Measurements from ENCODE around the gene RPL19.

Gene RPL19

DNA sequence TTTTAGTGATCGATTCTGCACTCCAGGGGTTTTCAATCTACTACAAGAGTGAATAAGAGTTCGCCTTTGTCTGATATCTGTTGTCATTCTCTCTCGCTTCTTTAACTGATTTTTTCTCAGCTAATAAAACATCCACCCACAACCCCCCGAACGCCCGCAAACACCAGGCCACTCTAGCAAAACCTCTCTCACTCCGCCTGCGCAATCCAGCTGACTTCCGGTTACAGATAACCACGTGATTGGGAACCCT lies 338 bp upstream of the RPL19 start:
- DNase-seq, result peak; percentile 80

DNA sequence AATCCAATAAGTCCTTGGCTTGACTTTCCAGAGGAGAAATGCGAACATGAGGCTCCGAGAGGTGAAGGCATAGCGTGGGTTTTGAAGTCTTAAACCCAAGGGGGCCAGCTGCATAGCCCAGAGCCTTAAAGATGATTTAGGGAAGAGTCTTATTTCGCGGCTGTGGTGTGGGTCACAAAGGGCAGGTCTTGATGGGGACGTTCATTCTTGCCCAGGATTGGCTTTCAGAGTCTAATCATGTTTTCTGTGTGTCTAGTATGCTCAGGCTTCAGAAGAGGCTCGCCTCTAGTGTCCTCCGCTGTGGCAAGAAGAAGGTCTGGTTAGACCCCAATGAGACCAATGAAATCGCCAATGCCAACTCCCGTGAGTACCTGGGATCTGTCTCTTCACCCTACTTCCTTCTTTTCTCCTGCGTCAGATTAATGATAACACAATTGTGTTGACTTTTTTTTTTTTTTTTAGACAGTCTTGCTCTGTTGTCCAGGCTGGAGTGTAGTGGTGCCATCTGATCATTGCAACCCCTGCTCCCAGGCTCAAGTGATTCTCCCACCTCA lies 951 bp downstream of the RPL19 start:
- no peak for DNase-seq

DNA sequence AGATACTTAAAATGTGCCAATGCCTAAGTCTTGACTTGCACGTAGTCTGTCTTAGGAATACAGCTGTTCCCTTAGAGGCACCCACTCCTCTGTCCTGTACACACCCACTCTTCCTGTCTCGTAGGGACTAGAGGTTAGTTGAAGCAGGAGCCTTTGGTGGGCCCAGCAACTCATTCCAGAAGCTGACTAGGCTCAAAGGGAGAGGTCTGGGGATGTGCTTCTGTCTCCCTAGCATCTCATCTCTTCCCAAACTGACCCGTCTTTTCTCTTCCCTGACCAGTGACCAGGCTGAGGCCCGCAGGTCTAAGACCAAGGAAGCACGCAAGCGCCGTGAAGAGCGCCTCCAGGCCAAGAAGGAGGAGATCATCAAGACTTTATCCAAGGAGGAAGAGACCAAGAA lies 4.2 kb downstream of the RPL19 start:
- DNase-seq, result no peak

DNA sequence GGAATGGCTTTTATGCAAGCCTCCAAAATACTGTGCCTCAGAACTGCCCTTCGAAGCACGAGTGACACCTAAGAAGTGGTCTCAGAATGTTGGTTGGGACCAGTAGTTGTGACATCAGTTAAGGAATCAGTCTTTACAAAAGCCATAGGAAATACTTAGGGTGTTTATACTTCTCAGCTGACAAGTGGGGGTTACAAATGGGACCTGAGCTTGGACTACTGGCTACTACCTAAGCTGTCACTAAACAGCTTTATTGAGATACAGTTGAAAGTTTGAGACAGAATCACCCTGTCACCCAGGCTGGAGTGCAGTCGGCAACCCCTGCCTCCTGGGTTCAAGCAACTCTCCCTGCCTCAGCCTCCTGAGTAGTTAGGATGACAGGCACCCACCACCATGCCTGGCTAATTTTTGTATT lies 5.0 kb downstream of the RPL19 start:
- no peak for DNase-seq

DNA sequence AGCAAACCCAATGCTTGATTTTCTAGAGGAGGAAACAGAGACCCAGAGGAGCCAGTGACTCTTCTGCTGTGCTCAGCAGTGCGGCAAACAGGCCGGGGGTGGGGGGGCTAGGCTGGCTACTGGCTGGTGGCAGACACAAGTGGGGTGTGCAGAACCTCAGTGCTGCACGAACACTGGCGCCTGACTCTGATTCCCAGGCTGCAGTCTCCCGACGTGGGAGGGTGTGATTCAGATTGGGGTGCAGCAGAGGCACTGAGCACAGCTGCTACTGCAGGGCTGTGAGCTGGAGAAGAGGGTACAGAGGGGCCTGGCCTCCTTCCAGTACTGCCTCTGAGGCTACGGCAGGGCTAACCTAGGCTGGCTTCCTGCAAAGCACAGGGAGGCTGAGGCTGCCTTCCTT lies 8.1 kb downstream of the RPL19 start:
- no peak for DNase-seq

DNA sequence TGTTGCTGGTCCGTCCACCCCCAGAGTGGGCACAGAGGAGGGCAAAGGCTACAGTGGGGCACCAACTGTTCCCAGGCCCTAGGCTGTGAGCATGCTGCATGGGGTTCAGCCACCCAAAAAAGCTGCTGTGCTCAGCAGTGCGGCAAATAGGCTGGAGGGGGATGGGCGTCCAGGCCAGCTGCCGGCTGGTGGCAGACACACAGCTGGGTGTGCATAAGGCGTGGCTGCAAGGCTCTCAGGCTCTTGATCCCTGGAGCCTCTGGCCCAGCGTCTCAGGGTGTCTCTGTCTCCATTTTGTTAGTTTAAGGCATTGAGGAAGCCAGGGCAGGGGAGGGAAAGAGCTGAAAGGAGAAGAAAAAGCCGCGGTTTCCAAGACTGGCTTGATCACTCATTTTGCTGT lies 8.8 kb downstream of the RPL19 start:
- no peak for DNase-seq

DNA sequence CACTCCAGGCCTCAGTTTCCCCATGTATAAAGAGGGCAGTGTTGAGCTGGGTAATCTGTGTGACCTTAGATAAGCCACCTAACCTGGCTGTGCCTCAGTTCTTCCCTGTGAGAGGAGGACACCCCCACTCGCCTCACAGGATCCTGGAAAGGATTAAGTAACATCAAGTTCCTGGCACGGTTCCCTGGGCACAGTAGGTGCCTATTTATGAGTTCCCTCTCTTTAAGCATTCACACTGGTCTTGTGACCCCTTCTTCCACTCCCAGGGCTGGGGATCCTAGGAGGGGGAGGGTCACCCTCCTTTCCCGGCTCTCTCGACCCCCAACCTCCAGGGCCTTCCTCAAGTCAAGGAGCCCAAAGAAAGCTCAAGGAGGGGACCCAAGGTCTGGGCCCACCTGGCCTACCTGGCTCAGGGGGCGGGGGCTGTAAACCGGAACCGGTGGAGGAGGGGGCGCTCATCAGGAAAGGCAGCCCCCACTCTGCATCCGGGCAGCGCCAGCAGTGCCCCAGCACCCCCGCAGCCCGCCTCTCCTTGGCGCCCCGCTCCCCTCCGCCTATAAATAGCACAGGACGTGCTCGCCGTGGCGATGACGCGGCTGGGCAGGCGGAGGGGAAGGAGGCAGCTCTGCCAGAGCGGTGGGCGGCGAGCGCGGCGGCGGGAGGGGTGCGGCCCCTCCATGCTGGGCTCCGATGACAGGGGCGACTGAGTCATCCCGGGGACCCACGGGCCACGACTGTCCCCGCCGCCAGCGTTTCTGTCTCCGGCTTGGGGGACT lies 9.4 kb downstream of the RPL19 start:
- no peak for DNase-seq

DNA sequence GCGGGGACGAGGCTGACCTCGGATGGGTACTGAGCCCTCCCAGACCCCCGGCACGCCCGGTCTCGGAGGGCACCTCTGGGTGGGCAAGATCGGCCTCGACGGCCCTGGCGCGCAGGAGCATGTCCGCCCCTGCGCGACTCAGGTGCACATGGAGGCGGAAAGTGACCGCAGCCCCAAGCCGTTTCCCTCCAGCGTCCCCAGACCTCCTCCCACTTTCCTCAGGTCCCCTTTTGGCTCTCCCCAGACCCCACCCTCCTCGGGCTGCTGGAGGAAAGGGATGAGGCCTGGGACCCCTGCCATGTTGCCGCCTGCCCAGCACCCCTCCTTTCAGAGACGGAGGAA lies 10.0 kb downstream of the RPL19 start:
- no peak for DNase-seq

DNA sequence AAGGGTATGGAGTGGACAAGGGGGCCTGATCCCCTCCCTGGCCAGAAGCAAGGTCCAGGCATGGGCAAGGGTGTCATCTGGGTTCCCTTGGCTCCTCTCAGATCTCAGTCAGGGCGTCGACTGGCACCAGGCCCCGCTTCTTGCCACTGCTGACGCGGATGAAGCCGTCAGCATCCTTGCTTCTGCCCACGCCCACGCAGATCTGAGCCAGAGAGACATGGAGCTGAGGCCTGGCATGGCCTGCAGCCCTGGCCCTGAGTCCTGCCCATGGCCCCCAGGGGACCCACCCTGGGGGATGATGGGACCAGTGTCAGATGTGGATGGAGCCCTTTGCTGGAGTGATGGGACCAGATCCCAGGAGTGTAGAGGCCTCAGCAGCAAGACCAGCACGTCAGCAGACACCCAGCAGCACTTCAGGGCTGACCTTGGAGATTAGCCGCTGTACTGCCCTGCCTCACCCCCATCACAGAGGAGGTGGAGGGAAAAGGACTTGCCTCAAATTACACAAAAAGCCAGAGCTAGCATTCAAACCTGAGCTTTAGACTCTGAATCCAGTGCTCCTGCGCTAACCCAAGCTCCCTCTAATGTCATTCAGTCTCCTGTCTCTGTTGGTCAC lies 12.2 kb downstream of the RPL19 start:
- DNase-seq, result no peak

DNA sequence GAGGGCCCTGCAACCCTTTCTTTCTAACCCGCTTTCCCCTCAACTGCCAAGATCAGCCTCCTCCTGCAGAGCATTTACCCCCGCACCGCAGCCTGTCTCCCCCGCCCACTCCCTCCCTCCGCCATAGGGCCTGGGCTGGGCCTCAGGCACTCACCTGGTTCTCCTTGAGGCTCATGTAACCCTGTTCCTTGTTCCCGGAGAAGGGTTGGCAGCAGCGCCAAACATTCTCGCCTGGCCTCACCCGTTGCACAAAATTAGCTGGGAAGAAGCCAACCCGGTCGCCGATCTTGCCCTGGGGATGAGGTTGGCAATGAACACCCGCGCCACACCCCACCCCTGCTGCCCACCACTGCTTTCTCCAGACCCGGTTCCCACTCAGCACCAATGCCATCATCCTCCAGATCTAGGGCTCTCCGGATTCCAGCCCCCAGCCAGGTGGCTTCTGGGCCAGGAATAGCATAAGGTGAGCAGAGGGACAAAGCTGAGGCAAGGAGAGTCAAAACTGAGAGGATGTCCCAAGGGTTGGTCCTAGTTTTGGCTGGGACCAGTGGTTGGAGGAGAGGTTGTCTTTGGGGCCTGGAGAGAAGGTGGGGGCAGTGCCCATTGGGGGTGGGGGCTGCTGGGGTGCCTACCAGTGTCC lies 12.9 kb downstream of the RPL19 start:
- no peak for DNase-seq

DNA sequence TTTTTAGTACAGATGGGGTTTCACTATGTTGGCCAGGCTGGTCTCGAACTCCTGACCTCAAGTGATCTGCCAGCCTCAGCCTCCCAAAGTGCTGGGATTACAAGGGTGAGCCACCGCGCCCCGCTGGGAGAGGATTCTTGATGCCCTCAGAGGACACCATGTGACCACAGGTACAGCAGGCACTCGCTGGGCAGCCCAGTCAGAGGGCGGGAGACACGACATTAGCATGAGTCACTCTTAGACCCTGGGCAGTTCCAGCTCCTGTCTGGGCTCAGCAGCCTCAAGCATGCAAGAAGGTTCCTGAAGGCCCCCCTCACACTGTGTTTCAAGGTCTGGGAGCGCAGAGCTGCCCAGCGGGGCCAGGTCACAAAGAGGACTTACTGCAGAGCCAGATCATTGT lies 13.8 kb downstream of the RPL19 start:
- DNase-seq, result no peak

DNA sequence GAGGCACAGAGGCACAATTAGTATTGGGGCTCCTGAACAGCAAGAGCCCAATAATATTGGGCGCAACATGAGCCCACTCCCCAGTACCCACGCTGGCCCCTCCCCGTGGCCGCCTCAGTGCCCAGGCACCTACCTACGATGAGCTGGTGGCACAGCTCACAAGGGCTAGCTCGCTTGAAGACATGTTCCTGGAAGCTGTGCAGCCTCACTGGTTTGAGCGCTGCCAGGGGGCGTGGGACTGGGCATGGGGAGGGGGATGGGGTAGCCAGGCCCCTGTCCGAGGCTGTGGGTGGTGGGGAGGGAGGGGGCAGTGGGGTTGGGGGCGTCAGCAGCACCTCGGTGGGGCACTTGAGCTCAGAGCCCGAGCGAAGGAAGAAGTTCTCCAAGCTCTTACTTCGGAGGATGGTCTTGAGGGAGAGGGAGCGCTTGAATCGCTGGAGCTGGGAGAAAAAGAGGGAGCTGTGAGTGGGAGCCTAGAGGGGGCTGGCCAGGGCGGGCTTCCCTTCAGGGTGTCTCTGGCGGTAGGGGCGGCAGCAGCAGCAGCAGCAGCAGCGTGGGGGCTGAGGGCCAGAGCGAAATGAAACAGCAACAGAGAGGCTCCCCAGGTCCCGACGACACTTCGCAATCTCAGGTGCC lies 17.8 kb downstream of the RPL19 start:
- no peak for DNase-seq

DNA sequence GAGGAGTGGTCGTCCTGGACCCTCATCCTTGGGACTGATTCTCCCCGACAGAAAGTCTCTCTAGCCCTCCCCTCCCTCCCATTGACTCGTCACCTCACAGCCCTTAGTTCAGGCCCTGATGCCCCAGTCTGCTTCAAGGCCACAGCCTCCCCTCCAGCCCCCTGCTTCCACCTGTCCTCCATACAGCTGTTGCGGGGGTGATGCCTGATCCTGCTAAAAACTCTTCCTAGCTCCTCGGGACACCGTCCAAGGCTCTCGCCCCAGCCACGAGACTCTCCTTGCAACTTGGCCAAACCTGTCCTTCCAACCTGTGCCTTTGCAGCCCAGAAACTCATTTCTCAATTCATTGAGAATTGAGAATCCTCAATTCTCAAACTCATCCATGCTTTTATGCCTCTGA lies 18.8 kb downstream of the RPL19 start:
- DNase-seq, result no peak

DNA sequence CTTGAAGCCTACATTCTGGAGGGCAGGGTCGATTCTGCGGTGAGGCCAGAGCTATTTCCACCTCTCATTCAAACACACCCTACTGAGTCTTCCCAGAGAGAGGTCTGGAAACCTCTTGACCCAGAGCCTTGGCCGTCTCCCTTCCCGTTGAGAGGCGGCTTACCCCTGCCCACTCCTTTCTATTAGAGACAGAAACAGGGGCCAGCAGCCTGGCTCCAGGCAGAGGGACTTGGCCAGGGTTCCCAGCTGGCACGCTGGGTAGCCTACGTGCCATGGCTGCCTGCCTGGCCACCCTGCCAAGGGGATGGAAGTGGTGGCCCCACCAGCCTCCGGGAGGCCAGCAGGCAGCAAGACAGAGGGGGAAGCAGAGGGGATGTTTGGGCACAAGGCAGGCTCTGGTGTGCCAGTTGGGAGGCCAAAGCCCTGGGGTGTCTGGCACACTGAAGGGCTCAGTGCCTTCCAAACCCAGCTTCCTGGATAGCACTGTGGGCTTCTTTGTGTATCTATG lies 19.6 kb downstream of the RPL19 start:
- no peak for DNase-seq

DNA sequence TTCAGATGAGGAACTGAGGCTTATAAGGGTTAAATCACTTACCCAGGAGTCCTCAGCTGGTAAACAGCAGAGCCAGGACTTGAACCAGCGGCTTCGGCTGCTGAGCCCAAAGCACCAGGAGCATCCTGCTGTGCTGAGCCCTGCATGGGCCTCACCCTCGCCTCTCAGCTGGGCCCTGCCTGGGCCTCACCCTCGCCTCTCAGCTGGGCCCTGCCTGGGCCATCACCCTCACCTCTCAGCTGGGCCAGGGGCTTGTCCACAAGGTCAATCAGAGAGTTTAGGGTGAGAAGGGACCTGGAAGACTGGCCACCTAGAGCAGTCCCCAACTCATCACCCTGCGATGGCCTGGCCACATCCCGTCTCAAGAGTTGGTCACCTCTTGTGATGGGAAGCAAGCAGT lies 21.5 kb downstream of the RPL19 start:
- no peak for DNase-seq

DNA sequence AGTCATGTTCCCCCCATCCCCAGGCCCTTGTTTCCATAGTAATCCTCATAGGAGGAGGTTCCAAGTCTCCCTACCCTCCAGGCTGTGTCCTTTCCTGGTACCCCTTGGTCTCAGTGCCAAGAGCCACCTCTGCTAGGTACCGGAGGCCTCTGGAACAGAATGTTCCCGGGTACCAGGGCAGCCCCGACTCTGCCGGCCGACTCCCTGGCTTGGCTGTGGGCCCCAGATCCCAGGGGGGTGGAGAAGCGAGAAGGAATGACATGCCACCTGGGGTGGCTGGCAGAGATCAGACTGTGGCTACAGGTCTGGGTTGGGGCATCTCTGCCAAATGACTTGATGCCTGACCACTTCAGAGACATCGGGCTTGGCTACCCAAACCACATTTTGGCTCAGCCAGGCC lies 22.1 kb downstream of the RPL19 start:
- DNase-seq, result no peak

DNA sequence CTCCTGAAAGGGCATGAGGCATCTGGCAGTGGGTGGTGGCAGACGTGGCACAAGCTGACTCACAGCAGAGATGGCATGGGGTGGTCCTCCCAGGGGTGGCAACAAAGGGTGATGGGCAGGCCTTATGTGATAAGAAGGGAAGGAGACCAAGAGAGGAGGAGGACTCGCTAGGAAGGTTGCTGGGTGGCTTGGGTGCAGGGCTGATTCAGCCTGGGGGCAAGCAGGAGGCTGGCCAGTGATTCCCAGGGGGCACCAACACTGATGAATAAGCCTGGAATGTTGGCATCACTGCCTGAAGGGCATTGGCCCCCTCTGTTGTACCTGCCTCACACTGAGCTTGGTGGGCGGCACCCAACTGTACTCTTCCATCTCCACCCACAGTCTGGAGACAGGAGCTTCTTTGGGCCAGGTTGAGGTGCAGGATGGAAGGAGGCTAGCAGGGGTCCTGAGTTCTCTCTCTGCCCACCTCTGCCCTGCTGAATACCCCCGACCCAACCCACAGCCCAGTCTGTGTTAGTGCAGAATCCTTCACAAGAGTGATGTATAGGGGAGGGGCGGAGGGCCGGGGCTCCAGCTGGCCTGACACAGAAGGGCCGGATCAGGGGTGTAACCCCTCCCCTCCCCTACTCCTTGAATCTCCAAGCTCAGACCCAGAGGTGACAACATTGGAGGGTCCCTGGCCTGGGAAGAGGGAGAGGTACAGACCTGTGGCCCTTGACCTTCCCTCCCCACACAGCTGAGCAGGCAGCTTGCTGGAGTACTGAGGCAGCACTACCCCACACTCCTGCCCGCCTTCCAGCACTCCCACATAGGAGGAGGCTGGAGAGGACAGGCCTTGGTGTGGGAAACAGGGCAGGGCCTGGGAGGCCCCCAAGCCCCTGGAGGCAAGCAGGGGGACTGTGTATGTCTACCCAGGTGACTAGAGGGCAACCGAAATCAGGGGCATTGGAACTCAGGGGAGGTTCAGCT lies 23.1 kb downstream of the RPL19 start:
- DNase-seq, result no peak

DNA sequence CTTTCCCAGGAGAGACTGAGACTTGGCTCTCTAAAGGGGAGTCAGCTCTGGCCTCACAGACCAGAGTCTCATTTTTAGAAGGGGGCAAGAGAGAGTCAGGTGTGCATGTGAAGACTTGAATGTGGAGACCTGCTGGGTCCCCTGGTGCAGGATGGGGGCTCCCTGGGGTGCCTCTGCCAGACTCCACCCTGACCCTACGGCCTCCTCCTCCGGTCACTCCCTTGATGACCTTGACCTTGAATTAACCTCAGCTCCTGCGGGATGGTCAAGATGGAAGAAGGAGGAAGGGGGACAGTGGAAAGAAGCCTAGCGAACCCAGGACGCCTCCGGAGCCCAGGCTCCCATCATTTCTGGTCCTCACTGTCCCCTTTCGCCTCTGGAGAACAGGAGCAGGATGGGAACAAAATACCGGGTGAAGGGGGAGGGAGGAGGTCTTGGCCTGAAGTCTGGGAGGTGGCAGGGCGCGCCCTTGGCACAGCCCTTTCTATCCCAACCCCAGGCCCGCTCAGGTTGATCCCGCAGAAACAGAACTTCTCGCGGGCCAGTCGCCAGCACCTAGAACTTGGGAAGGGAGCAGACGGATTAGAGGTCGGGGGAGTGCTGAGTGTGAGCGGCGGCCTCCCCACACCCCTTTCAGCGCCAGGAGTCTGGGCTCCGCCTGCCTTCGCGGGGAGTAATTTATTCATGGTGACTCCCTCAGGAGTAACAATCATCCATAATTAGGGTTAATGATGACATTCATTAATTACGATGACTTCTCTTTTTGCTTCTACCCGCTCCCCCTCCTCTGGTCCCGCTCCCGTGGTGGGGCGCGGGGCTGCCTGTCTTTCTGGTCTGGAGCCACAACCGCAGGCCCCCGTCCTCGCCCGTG lies 24.1 kb downstream of the RPL19 start:
- no peak for DNase-seq

DNA sequence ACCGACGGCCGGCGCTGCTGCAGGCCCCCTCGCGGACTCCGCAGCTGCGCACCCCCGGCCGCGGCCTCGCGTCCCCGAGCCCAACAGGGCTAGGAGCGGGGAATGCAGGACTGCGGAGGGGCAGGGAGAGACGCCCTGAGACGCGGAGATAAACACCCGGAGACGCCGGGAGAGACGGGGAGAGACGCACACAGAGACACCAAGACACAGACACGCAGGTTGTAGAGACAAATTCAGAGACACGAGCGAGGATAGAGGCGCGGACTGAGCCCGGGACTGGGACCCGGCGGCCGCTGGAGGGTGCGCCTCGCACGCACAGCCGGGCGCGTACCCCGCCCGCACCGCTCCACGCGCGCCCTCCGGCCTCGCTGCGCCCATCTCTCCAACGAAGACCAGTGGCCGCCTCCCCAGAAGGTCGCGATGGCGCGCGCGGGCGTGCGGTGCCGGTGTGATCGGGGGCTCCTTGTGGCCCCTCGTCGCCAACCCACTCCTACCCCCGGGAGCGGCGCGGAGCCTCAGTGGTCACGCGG lies 24.8 kb downstream of the RPL19 start:
- no peak for DNase-seq

DNA sequence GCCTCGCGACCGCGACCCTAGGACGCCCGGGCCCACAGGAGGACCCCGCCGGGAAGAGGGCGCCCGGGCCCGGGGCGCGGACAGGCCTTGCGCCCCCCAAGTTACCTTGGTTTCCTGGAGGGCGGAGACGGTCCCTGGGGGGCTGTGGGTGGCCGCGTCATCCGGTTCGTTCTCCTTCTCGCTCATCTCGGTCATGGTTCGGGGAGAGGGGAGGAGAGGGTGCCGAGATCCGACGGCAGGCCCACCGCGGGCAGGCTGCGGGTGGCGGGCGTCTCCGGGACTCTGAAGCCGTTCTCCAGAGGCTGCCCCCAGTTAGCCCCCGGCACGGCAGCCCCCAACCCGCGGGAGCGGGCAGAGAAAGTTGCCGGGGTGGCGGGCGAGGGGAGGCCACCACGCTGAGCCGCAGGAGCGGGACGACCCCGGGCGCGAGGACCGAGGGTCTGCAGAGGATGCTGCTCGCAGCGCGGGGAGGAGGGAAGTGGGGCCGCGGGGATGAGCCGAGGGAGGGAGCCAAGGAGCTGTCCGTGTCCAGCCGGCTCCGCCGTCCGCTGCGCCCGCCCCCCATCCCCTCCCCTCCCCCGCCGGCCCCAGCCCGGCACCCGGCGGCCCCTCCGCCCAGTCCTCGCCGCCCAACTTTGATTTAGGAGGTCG lies 25.4 kb downstream of the RPL19 start, which contains the start of gene STAC2:
Gene STAC2, minus strand, starts transcription at position 638 of the 651 bp plus-strand sequence. Its CDS starts 443 bp downstream, at position 195.
- no peak for DNase-seq

Measured in SIG-M5 (cell line).